ENCODE results near the gene STIL. TPM values are rescaled to one million over a fixed set of nuclear protein-coding genes. Genes with fewer than 3 reads are reported as not detected.
"Not testable (repeated sequence)": the region's sequence is repeated elsewhere in the genome, so short reads cannot be mapped to it uniquely, and the experiment has no call there.

The STIL gene
- total RNA-seq, 2 experiments from 2014 or later = 28.0 to 28.2 TPM

- Mint-ChIP-seq H3K27ac (no peak overlapping the region), H3K9me3 (no peaks in the 10 kb centered on the region), H3K4me1 (no peaks in the 10 kb centered on the region), H3K4me3 (no peak overlapping the region), H3K27me3 (peaks cover 28% of the 10 kb centered on the region), H3K36me3 (no peaks in the 10 kb centered on the region)
- DNase-seq = no peak
Observed at GRCh38 chr1:47208374-47208850, 105.5 kb downstream of the STIL start.

DNA sequence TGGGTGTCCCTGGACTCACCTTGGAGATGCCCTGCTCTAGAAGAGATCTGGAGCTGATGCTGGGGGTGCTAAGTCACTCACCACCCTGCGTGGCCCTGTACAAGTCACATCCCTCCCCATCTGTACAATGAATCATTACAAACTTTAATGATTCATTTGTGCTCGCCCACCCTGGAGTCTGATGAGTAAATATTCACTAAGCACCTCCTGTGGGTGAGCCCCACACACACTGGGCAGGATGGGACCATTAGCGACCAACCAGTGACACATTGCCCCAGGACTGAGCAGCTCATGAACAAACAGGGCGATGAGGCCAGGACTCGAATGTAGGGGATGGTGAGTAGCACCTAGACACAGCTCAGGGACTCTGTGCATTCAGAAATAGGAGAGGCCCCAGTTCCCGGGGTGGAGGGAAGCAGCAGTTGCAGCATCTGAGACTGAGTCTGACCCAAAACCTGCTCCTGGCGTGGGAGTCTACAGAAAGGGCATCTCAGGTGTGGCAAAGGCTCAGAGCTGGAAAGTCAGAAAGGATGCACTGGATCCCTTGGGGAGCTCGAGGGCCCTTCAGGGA lies 106.1 kb downstream of the STIL start:
- H3K27ac Mint-ChIP-seq = no peak overlapping the region

GRCh38 chr1:47205918-47206317 lies 108.0 kb downstream of the STIL start:
- peaks cover 26% of the 10 kb centered on the region for H3K27me3 Mint-ChIP-seq
- H3K4me1 Mint-ChIP-seq = no peaks in the 10 kb centered on the region
- H3K36me3 Mint-ChIP-seq = no peaks in the 10 kb centered on the region
- peaks cover 2% of the 10 kb centered on the region for H3K9me3 Mint-ChIP-seq
- H3K4me3 Mint-ChIP-seq = no peak overlapping the region
- H3K27ac Mint-ChIP-seq = no peak overlapping the region
- no peak for DNase-seq

More for the DNA sequence above, 106.1 kb downstream of the STIL start:
- Mint-ChIP-seq H3K27me3 (peaks cover 32% of the 10 kb centered on the region), H3K36me3 (no peaks in the 10 kb centered on the region), H3K9me3 (peaks cover 2% of the 10 kb centered on the region), H3K4me1 (no peaks in the 10 kb centered on the region), H3K4me3 (no peak overlapping the region)
- no peak for DNase-seq

DNA sequence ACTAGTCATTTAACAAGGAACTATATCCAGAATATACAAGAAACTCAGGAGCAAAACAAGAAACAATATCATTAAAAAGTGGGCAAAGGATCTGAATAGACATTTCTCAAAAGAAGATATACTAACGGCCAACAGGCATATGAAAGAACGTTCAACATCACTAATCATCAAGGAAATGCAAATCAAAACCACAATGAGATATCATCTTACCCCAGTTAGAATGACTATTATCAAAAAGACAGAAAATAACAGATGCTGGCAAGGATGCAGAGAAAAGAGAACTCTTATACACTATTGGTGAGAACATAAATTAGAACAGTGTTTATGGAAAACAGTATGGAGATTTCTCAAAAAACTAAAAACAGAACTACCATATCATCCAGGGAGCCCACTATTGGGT lies 110.4 kb downstream of the STIL start:
- not testable (repeated sequence) for H3K9me3 Mint-ChIP-seq, DNase-seq, H3K4me1 Mint-ChIP-seq, H3K36me3 Mint-ChIP-seq, H3K4me3 Mint-ChIP-seq, H3K27ac Mint-ChIP-seq
- H3K27me3 Mint-ChIP-seq = peaks cover 29% of the 10 kb centered on the region

GRCh38 chr1:47201179-47201578 lies 112.8 kb downstream of the STIL start:
- DNase-seq = no peak
- H3K9me3 Mint-ChIP-seq = peaks cover 2% of the 10 kb centered on the region
- no peaks in the 10 kb centered on the region for H3K36me3 Mint-ChIP-seq
- H3K4me1 Mint-ChIP-seq = no peaks in the 10 kb centered on the region
- H3K27me3 Mint-ChIP-seq = peaks cover 40% of the 10 kb centered on the region
- no peak overlapping the region for H3K27ac Mint-ChIP-seq
- H3K4me3 Mint-ChIP-seq = no peak overlapping the region

Other genes starting within 250 kb of the STIL start
- not detected for gene CYP4Z1, start 246.9 kb downstream of the STIL start, total RNA-seq
- not detected for gene CYP4A22, start 176.7 kb downstream of the STIL start, total RNA-seq
- not detected for gene PDZK1IP1, start 124.1 kb downstream of the STIL start, total RNA-seq
- gene TAL1, start 81.9 kb downstream of the STIL start, total RNA-seq = not detected
- 100 to 1,000 TPM; 101 to 102 TPM for gene CMPK1, start 19.6 kb upstream of the STIL start, total RNA-seq
- gene FOXE3, start 102.1 kb upstream of the STIL start, total RNA-seq = not detected
- under 1 TPM in 1 of 2 experiments, not detected in 1; 0.04 TPM for gene FOXD2, start 123.9 kb upstream of the STIL start, total RNA-seq

Measured in activated naive CD8-positive, alpha-beta T cell treated with anti-CD3 and anti-CD28 coated beads for 36 hours (primary cell).